Stimulated activated CD4-positive, alpha-beta T cell treated with anti-CD3 and anti-CD28 coated beads, Interleukin-12 subunit alpha, Interleukin-12 subunit beta, amount 100 ng/mL, for 4 hours (primary cell): ENCODE results near the gene RARRES2.
"Not testable (repeated sequence)": the region's sequence is repeated elsewhere in the genome, so short reads cannot be mapped to it uniquely, and the experiment has no call there.

Experiments
- DNase-seq: peaks from one replicate; pipeline ENCODE4 v3.0.0-alpha.2; 2020

The RARRES2 gene

DNA sequence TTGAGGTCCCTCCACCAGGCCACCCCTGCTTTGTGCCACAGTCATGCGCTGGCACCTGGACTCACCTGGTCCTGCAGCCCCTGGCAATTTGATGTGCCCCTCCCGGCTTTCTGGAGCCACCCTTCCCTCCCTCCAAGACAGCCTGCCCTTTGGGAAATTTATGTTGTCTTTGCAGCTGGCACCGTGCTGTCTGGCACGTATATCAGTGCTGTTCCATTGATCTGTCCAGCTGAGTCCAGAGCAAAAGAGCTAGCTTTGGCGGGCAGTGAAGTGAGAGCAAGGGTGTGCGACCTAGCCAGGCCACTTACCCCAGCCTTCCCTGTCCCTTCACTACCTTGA lies 5.7 kb downstream of the RARRES2 start:
- DNase-seq = no peak

- DNase-seq = no peak
Observed at GRCh38 chr7:150335108-150335773, 6.2 kb downstream of the RARRES2 start.

- no peak for DNase-seq
Observed at GRCh38 chr7:150334108-150334507, 7.3 kb downstream of the RARRES2 start.

DNA sequence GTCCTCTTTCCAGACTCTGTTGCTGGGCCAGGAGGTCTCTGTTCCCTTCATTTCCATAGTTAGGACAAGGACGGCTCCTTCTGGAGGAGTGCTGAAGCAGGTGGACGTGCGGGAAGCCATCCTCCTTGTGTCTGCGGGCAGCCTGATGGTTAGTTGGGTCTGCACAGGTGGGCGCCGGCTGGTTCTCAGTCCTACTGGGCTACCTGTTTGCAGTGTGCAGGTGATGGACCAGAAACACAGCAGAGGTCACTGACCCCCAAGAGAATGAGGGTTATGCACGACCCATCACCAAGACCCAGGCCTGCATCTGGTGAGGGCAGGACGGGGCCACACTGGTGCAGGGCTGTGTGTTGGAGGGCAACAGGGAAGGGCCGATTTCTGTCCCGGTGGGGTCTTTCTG lies 7.8 kb downstream of the RARRES2 start:
- DNase-seq = no peak

DNA sequence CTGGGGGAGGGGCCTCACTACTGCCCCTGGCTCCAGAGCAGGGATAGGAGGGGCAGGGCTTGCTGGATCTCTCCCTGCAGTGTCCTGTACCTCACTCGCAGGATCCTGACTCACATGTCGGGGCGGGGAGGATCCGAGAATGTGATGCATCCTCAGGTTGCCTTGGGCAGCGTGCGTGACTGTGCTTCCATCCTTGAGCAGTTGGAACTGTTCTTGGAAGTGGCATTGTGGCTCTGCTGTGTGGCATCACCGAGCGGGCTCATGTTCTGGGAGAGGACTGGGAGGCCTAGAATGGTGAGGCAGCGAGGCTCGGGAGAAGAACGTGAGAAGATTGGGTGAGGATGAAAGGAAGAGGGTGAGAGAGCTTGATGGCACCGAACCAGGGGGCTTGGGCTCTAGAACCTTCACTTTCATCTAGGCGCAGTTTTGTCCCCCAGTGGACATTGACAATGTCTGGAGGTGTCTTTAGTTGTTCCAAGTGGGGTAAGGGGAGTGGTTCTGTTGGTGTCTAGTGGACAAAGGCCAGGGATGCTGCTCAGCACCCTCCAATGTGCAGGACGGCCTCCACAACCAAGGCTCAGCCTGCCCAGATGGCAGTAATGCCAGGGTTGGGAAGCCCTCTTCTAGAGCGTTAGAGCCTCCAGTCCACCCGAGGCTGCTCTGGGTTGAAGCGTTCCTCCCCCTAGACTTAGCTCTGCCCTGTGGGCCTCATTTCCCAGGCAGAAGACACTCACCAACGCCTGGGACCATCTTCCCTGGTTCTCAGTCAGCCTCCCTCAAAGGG lies 8.4 kb downstream of the RARRES2 start:
- no peak for DNase-seq

DNA sequence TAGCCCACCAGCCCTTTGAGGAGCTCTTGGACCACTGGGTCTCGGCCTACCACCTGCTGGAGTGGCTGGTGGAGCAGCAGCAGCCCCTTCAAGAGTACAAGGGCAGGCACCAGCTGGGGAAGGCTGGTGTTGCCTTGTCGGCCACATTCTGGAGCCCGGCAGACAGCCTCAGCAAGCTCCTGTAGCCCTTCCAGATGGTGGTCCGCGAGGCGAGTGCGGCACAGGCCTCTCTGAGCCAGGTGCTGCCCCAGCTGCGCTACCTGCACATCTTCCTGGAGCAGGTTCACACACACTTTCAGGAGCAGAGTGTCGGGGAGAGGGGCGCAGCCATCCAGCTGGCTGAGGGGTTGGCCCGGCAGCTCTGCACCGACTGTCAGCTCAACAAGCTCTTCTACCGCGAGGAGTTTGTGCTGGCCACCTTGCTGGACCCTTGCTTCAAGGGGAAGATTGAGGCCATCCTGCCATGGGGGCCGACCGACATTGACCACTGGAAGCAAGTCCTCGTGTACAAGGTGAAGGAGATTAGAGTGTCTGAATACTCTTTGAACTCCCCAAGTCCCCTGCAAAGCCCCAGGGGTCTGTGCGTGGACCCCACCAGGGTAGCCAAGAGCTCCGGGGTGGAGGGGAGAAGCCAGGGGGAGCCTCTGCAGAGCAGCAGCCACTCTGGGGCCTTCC lies 11.1 kb downstream of the RARRES2 start:
- no peak for DNase-seq

- DNase-seq = no peak
Observed at GRCh38 chr7:150329331-150330120, 11.9 kb downstream of the RARRES2 start.

DNA sequence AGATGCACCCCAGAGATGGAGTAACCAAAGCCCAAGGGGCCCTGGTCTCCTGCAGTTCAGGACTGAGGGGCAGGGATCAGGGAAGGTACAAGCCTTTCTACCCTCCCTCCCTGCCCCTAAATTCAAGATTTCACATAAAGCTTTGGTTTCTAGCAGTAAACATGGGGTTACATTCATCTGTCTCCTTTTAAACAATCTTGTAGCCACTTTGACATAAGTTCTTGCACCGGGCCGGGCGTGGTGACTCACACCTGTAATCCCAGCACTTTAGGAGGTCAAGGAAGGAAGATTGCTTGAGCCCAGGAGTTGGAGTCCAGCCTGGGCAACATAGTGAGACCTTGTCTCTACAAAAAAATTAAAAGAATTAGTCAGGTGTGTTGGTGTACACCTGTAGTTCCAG lies 14.1 kb downstream of the RARRES2 start:
- DNase-seq = no peak

DNA sequence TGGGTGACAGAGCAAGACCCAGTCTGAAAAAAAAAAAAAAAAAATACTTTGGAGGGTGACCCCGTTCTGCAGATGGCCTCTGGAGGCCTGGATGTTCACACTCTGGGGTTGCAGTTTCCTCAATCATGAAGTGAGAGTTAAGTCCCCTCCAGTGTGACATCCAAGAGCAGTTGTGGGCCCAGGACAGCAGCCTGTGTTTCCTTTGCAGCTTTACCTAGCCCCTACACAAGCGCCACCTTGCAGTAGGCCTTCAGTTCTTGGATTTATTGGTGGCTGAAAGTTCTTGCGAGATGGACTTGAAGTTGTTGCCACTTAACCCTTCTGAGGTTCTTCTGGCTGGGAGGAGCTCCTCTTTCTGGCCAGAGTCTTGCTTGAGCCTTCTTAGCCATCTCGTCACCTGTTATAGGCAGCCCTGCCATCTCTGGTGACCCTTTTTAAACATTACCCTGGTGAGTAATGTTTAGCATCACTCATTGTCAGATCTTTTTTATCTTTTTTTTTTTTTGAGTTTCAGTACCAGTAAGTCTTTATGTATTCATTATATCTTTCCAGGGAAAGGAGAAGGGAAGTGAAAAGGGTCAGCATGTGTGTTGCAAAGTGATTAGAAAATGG lies 14.7 kb downstream of the RARRES2 start:
- no peak for DNase-seq

DNA sequence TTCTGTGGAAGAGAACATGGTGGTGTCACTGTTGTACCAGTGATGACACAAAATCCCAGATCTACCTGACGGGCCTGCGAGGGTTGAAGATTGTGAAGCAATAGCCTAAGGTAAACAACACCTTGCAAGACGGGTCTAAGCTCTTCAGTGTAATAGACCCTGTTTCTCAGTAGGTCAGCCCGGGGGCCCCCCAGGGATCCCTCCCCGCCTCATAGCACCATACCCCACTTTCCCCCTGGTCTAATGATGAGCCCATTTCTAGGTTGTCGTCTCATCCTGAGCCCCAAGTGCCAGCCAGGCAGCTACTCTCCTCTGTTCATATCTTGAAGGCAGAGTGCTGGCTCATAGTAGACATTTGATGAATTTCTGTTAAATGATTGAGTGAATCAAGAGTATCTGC lies 15.5 kb downstream of the RARRES2 start:
- DNase-seq = no peak

DNA sequence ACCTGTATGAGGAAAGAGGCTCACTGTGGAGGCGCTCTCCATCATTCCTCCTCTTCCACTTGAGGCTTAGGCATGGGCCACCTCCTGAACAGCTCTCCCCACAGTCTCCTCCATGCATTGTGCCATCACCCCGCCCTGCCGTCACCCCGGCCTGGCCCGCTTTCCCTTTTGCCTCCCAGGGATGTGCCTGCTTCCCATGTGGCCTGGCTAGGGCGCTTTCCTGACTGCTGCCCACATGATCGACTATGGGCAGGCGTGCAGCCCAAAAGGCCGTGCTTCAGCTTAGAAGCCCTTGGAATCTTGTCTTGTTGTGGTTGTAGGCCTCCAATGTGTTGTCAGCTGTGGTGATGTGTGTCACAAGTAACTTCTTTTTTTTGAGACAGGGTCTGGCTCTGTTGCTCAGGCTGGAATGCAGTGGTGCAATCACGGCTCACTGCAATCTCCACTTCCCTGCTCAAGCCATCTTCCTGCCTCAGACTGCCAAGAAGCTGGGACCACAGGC lies 16.3 kb downstream of the RARRES2 start:
- no peak for DNase-seq

GRCh38 chr7:150324373-150324961 lies 17.0 kb downstream of the RARRES2 start:
- no peak for DNase-seq

- no peak for DNase-seq
Observed at GRCh38 chr7:150323682-150324372, 17.6 kb downstream of the RARRES2 start.

DNA sequence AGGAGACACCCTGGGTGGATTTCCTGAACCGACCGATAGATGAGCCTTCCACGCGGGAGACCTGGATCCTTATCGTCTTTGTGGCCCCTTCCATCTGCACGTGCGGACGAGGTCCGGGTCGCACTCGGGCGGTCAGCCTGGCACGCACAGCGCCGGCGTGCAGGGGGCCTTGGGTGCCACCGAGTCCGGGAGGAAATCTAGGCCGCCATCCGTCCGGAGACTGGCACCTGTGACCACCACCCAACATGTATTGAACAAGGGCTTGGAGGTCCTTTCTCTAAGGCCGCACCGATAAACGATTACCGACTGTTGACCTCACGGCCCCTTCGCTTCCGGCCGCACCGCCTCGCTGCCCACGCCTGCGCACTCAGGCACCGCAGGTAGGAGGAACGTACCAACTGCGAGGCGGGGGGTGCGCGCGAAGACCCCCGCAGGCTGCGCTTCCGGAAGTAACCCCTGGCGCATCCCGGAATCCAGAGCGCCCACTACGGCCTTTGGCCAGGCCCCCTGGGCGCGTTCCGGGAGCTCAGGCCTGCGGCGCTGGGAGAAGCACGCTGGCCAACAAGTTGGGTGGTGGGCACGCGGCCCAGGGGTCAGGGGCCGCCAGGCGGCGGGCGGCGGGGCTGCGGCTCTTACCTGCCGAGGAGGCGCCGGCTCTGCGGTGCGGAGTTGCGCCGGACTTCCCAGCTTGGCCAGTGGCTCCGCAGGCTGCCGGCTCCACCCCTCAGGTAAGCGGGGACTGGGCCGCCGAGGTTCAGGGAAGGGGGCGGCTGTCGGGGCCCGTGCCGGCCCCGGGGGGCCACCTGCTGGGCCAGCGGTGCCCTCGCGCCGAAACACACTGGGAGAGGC lies 18.4 kb downstream of the RARRES2 start, which contains the start of the genes ACTR3C and LRRC61:
Gene ACTR3C, minus strand, starts transcription at position 713 of the 849 bp plus-strand sequence. CDS start 28,249 bp downstream, outside the sequence.
Gene LRRC61, plus strand, starts transcription at position 523 of the 849 bp plus-strand sequence. CDS start 13,507 bp downstream, outside the sequence.
- peak; percentile 64 for DNase-seq

- peak; percentile 42 for DNase-seq
Observed at GRCh38 chr7:150322114-150322832, 19.2 kb downstream of the RARRES2 start.

DNA sequence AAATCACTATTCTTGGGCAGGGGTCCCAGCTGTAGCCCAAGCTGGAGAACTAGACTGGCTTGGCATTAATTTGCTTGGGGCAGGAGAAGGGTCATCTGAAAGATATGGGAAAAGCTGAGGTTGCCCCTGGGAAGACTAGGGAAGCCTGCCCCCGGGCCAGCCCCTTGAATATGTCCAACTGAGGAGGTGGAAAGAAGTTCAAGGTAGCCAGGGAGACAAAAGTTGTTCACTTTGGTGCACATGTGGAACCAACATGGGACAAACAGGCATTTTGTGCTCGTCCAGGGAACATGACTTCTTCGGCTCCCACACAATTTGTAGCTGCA lies 19.7 kb downstream of the RARRES2 start:
- DNase-seq = no peak

DNA sequence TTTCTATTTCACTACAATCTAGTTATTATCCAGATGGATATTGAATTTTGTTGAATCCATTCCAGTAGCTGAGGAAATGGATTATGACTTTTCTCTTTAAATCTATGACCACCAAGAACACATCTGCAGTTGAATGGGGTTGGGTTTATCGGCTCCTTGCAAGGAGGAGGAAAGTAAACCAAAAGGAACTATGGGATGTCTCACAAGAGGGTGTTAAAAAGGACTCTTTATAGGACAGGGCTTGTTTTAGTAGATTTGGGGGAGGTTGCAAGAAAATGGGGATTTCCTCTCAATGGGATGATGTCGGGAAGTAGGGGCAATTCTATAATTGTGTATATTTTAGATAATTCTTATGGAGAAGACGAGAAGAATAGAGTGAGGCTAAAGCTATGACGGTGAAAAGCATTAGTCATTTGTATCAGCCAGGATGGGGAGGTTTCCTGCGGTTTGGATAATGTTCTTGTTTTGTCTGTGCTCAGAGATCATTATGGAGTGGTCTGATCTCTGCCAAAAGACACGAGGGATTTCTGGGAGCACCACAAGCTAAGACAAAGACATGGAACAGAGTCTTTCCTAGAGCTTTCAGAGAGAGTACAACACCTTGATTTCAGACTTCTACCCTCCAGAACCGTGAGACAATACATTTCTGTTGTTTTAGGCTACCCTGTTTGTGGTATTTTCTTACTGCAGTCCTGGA lies 23.5 kb downstream of the RARRES2 start:
- DNase-seq = no peak

- not testable (repeated sequence) for DNase-seq
Observed at GRCh38 chr7:150316987-150317386, 24.4 kb downstream of the RARRES2 start.

DNA sequence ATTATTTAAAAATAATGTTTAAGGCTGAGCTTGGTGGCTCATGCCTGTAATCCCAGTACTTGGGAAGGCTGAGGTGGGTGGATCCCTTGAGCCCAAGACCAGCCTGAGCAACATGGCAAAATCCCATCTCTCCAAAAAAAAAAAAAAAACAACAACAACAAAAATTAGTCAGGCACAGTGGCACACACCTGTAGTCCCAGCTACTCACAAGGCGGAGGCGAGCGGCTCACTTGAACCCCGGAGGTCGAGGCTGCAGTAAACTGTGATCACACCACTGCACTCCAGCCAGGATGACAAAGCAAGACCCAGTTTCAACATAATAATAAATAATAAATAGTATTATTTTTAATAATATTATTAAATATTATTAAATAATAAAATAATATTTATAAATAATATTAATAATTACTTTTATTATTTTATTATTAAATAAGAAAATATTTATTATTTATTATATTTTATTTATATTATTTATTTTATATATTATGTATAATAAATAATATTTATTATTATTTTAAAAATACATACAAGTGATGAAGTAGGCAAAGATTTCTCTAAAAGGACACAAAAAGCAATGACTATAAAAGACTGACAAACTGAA lies 26.7 kb downstream of the RARRES2 start:
- DNase-seq = no peak
